Glomerular endothelial cell (primary cell): Measurements from ENCODE around the gene COG5. TPM values are rescaled to one million over a fixed set of nuclear protein-coding genes. Genes with fewer than 3 reads are reported as not detected.

Experiments used
- DNase-seq: peaks from one replicate; pipeline ENCODE4 v3.0.0-alpha.2; 2011; ENCODE audit warnings: low read depth, low spot score; ENCODE audit errors: extremely low read depth
- total RNA-seq: library from RNA; depleted of rRNA; stranded (reverse); fragments of >200 nt; gene quantifications from 2 replicates; pipeline ENCODE4 v1.2.3, GENCODE V29; 2015

Gene COG5
- total RNA-seq, 1 donor from 2014 or later = 45.3 TPM

DNA sequence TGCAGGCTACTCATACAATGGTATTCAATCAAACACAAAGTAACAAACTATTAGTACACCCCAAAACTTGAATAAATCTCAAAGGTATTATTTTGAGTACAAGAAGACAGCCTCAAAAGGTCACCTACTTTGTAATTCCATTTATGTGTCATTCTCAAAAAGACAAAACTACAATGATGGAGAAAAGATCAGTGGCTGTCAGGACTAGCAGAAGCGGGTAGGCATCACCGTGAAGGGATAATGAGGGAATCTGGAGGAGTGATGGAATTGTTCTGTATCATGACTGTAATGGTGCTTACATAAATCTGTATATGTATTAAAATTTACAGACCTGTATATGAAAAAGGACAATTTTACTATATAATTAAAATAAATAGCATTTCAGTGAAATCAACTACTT, 37.0 kb downstream of the COG5 start:
- DNase-seq = no peak

DNA sequence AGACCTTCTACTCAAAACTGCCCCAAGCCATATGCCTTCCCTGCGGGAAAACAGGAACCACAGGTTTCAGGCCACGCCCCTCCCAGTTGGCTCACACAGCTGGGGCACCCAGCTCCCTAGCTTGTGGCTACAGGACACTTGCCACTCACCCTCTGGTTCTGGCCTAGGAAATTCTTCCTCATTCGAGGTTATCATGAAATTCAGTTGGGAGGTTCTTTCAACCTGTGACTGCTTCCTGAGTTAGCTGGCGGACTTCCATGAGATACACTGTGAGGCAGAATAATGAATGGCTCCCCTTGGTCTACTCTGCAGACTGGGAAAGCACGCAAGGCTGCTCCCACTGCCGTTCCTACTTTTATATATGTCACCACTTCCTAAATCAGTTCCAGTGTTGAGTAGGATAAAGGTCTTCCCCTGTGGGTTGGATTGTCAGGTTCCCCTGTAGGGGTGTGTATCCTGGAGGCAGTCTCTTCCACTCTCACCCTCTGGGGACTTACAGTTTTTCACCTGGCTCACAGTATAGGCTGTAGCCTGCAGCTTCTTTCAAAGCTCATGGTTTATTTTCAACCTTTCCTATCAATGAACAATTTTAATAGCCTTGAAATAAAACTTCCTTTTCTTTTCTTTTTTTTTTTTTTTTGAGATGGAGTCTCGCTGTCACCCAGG, 56.9 kb downstream of the COG5 start:
- peak; percentile 10 for DNase-seq

DNA sequence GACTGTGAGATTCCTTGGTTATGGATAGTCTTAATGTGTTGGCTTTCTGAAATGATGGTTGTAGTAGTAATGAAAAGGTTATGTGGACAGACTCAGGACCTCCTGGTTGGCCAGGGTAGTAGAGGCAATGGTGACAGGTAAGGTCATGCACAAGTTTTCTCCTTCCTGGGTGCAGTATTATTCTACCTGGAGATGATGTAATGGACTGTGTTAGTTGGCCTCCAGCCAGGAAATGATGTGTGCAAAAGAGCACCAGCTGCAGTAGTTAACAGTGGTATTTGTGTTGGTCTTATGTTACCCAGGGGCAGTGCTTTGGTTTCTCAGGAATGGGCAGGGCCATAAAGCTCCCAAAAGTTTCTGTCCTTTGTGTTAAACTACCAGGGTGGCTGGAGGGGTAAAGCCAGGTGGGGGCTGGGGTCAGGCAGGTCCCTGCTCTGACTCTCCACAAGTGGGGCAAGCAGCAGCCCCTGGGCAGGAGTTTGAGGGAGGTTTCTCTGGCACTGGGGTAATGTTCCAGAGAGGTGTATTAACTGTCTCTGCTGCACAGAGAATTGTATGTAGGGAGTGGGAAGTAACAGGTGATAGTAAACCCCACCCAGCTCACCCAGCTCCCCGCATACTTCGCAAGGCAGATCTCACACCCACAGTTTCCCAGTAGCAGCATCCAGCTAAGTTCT, 57.6 kb downstream of the COG5 start:
- DNase-seq = no peak

DNA sequence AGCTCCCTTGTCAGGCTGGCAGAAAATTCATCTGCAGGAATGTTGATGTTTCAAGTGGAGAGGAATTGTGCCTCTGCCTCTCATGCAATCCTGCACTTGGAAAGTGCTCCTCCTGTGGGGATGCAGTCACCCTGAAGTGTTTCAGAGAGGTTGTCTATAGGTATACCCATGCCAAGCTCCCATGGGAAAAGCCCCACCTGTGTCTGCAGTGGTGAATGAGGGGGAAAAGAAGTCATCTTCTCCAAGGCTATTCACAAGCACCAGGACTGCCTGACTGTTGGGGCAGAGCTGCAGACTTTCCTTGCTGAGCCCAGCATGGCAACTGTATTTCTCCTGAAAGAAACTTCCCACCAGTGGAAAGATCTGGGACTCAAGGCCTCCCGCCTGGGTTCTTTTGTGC, 58.4 kb downstream of the COG5 start:
- no peak for DNase-seq

DNA sequence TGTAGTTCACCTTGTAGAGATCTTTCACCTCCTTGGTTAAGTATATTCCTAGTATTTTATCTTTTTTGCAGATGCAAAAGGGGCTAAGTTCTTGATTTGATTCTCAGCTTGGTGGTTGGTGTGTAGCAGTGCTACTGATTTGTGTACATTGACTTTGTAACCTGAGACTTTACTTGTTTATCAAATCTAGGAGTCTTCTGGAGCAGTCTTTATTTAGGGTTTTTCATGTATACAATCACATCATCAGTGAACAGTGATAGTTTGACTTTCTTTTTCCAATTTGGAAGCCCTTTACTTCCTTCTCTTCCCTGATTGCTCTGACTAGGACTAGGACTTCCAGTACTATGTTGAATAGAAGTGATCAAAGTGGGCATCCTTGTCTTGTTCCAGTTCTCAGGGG, 60.0 kb downstream of the COG5 start:
- no peak for DNase-seq

DNA sequence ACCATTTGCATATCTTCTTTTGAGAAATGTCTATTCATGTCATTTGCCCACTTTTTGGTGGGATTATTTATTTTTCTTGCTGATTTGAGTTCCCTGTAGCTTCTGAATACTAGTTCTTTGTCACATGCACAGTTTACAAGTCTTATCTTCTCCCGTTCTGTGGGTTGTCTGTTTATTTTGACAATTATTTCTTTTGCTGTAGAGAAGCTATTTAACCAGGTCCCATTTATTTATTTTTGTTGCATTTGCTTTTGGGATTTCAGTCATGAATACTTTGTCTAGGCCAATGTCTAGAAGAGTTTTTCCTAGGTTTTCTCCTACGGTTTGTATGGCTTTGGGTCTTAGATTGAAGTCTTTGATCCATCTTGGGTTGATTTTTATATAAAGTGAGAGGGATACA, 60.9 kb downstream of the COG5 start:
- no peak for DNase-seq

DNA sequence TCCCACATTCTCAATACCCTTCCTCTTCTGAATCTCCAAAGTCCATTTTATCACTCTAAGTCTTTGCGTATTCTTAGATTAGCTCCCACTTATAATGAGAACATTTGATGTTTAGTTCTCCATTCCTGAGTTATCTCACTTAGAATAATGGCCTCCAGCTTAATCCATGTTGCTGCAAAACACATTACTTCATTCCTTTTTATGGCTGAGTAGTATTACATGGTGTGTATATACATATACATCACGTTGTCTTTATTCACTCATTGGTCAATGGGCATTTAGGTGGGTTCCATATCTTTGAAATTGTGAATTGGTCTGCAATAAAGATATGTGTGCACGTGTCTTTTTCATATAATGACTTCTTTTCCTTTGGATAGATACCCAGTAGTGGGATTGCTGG, 61.6 kb downstream of the COG5 start:
- no peak for DNase-seq

DNA sequence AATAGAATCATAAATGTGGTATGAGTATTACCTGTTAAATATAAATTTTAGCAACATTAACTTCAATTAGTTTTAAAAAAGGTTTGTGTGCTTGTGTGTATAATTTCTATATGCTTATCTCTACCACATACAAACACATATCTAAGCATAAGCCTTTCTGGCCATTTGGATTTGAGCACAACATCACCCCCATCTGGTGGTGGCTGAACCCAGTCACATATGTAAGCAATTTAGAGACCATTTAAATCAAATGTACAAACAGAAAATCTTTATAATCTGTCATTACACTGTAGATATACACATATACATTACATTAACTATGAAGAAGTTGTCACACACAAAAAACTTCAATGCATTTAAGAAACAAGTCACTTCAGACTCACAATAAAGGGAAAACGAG, 62.1 kb downstream of the COG5 start:
- peak; percentile 22 for DNase-seq

DNA sequence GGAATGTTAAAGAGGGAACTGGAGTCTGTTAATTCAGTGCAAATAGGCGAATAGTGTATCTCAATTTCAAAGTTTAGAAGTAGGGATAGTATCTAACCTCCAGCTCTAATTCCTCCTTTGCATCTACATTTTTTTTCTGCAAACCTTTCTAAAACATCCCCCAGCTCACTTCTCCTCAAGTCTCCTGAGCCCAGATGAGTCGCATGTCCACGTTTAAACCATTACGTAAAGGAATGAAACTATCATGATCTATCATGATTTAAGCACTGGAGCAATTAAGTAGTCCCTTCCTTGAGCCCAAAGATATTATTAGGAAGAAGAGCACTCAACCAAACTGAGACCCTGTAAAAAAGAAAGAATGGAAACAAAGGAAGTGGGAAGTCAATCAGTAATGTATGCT, 64.0 kb downstream of the COG5 start:
- no peak for DNase-seq

DNA sequence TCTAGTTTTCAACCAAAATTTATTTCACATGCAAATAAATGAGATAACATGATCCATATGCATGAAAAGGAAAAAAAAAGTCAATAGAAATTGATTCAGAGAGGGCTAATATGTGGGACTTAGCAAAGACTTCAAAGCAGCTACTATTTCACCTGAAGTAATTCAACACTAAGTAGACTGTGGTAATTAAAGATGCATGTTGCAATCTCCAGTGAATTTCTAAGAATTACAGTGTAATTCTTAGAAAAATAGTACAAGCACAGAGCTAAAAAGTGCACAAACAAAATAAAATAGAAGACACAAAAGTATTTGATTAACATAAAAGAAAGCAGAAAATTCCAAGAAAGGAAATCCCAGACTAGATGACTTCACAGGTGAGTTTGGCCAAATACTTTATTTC, 68.2 kb downstream of the COG5 start:
- no peak for DNase-seq

DNA sequence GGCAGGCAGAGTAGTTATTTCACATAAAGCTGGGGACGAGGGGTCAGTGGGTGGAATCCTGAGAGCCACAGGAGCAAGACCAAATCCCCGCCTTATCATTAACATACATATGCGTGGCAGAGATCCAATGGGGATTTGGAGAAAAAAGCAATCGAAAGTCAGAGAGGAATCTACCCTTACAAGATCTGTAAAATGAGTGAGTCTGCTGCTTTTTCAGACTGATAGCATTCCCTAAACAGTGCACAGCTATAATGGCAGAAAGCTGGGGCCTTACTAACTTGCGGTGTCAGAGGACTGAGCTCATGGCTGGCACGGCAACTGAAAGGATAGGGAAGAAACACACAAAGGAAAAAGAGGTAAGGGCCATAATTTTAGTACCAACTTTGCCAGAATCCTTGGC, 68.8 kb downstream of the COG5 start:
- no peak for DNase-seq

DNA sequence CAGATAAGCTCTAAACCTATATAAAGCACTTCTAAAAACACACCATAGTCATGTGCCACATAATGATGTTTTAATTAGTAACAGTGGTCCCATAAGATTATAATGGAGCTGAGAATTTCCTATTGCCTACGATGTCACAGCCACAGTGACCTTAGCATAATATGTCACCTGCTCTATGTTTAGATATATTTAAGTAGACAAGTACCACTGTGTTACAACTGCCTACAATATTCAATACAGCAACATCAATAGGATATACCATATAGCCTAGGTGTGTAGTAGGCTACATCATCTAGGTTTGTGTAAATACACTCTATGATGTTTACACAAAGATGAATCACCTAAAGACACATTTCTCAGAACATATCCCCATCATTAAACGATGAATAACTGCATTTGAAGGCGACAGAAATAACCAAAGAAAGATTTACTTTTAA, 69.4 kb downstream of the COG5 start:
- no peak for DNase-seq

DNA sequence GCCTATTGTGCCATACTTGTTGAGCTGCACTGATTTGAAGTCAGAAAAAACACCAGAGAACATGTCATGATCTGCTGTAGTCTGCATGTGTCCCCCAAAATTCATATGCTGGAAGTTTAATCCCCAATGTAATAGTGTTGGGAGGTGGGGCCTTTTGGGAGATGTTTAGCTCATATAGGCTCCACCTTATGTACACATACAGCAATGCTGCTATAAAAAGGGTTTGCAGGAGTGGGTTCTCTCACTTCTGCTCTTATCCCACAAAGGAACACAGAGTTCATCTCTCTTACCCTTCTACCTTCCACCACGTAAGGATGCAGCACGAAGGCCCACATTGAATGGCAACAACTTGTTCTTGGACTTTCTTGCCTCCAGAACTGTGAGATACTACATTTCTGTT, 70.8 kb downstream of the COG5 start:
- DNase-seq = no peak

DNA sequence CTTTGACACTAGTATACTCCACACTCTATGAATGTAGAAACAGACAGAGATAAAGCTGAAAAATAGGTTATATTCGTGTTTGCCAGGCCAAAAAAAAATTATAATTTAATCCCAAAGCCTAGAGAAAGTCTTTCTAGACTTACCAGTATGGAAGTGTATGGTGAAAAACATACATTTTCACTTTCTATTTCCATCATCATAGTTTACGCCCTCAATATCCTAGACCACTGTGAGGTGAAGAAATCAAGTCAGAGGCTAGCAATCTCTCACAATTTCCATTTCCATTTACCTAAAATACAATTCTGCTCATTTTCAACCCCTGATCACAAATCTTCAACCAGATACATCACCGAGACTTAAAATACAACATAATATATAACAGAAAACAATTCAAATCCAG, 77.7 kb downstream of the COG5 start:
- no peak for DNase-seq

DNA sequence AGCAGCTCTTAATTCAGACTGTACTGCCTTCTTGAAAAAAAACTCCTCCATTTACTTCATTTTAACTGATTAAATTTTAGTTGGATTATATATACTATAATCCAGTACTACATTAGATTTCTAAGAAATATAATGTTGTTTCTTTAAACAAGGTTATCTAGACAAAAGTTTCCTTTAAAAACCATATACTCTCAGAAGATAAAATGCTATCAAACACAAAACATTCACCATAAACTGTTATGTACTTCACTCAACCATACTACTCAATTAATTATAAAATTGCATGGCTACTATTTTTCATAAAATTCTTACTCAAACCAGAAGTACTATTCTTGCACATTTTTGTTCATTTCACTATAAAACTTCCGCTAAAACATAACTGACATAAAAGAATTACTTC, 81.1 kb downstream of the COG5 start:
- no peak for DNase-seq

DNA sequence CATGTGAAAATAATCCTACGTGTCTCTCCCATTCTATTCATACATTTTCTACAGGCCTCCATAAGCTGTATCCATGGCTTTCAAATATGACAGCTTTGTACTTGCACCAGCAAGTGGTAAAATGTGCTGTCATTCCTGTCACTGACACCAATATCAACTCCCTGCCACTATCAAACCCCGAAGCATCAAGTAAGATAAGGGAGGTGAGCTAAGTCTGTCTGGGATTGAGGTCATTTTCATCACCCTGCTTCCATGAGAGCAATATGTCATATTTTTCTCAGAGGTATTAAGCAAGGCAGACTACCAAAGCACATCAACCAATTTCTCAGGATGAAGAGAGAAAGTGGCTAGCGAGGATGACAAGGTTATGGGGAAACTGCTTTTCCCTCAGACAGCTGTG, 82.8 kb downstream of the COG5 start:
- no peak for DNase-seq

DNA sequence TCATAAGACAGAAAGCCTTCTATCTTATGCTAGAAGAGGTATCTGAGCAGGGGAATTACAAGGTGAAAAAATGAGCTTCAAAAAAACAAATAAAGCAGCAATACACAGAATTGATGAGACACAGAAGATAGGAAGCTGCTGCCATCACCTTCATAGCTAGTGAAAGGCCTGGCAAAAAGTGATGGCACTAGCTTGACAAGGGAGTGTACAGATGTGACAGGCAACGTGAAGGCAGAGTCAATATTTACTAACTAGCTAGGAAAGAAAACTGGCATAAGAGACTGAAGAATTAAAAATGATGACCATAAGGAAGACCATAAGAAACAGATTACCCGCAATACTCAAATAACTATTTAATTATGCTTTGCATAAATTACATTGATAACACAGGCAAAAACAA, 84.4 kb downstream of the COG5 start:
- DNase-seq = no peak

DNA sequence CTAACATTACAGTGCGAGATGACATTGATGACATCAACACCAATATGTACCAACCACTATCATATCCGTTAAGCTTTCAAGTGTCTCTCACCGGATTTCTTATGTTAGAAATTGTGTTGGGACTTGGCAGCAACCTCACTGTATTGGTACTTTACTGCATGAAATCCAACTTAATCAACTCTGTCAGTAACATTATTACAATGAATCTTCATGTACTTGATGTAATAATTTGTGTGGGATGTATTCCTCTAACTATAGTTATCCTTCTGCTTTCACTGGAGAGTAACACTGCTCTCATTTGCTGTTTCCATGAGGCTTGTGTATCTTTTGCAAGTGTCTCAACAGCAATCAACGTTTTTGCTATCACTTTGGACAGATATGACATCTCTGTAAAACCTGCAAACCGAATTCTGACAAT, 89.6 kb downstream of the COG5 start:
- DNase-seq = no peak

DNA sequence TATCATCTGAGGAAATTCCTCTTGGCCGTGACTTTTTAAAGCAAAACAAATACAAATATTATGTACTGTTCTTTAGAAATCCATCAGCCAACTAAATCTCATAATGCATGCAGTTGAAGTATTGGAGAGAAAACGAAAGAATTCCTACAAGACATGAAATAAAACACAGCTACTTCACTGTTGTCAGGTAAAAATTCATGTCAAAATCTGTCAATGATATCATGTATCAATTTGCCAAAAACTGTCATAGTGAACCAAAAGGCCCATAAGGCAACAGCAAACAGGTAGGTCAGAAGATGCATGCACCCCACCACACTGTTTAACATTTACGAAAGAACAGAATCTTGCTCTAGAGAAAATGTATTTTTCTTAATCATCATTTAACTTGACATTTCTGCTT, 91.6 kb downstream of the COG5 start:
- no peak for DNase-seq

DNA sequence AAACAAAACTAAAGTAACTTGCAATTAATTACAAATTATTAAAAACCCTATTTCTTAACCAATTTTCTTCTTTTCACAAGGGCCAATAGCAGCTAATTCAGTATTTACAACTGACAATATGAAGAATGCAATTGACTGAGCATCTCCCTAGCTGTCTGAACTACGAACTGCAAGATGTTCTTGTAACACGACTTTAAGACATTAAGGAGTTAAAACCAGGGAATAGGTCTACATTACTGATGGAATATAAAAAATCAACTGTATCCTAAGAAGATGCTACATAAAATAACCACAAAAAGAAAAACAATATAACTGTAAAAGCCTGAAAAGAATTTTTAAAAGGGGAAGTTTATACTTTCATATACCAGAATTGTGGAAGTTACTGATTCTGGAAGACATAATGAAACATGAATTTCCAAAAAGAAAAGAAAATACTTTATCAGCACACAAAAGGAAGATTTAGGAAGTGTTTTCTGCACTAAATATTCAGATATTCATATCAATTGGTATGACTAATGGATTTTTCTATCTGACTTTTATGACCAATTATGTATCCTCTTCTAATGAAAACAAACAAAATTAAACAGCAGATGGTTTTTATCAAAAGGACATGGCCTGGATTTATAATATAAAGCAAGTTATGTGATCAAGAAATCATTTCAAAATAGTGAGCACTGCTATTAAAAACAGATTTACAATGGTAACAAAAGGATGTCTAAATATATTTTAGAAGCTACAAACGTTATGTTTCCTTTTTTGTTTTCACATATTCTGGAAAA, 92.2 kb downstream of the COG5 start:
- DNase-seq = no peak

DNA sequence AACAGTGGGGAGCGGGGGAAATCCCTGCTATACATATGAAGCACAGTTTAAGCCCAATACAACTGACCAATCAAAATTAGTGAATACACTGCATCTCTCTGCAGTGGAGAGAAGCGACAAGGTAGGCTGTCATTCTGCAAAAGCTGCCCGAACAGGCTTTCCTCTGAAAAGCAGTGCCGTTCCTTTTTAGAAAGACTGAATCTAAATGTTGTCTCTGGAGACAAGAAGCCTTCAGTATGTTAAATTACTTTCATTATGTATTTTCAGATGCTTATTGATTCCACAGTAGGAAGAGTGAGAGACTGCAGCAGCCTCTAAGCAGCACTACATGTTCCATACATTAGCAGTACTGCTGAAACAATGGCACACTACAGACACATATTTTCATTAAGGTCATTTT, 93.8 kb downstream of the COG5 start, which contains the start of gene GPR22:
TSS of gene GPR22 (plus strand) at position 129 of the 400 bp plus-strand sequence. CDS start 4,004 bp downstream, outside the sequence.
- DNase-seq = no peak

DNA sequence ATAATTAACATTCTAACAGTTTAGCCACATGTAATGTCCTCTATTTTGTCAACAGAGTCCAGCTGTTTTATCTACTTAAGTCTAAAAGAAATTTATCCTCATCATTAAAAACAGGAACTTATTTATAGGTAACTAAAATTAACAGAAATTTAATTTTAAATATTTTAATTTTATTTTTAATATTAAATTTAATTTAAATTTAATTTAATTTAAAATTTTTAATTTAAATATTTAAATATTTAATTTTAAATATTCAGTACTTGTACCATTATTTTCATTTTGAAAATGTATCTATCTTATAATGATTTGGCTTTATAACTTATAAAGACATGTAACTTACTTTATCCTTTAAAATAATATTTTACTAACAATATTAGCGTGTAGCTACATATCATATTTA, 94.9 kb downstream of the COG5 start:
- DNase-seq = no peak
